K562 (cell line): ENCODE measurements around the gene KAT7. TPM values are rescaled to one million over a fixed set of nuclear protein-coding genes. Genes with fewer than 3 reads are reported as not detected.

Experiments
- ATAC-seq: fragments of 200-7000 bp; cut with Tn5 transposase; 3 replicates; pipeline ENCODE4 v1.9.1; 2020; ENCODE audit warnings: moderate library complexity
- BruUV-seq: library from RNA; stranded (reverse); fragments of 400-500 nt; replicated peaks from 2 replicates; lab custom pipeline; 2021; lab: Mats Ljungman, UMichigan
- CTCF ChIA-PET: fragments of 300-600 bp; formaldehyde crosslinking; extraction: SDS; loops from one replicate; lab custom pipeline; 2021; ENCODE audit warnings: low intra/inter-chr PET ratio; lab: Yijun Ruan, JAX
- POLR2A ChIA-PET: fragments of 300-600, 350-650 bp; sonication (Branson Sonifier 250); formaldehyde crosslinking; extraction: SDS; loops from one replicate; lab custom pipeline; 2021; ENCODE audit warnings: antibody characterized with exemption, inconsistent platforms; lab: Yijun Ruan, JAX
- DNase-seq, 4 experiments: peaks; one replicate each; pipeline versions ENCODE4 v3.0.0 to v3.0.0-alpha.2; 2011 to 2018; ENCODE audit warnings: low spot score in 3 of 4, mixed read lengths in 3 of 4; ENCODE audit errors: extremely low read depth in 1 of 4
- FAIRE-seq: peaks from 2 replicates; lab custom pipeline; 2011; peaks lifted over from hg19 to GRCh38; lab: Jason Lieb, UNC
- H2AFZ ChIP-seq: 2 replicates; pipeline ENCODE4 v1.6.0; 2011; ENCODE audit warnings: low read depth, low read length, control low read depth, inconsistent platforms
- H3K27ac ChIP-seq: fragments of 200-600 bp; 3 replicates; pipeline ENCODE4 v1.8.0; 2011; ENCODE audit warnings: low read depth, mild to moderate bottlenecking, control low read depth, inconsistent platforms, low read length, moderate library complexity, mixed read lengths; ENCODE audit errors: extremely low read depth
- H3K27me3 ChIP-seq, 2 experiments: fragments of 300-600 bp in 1 of 2; 2 replicates in 1 of 2; 3 replicates in 1 of 2; pipeline versions ENCODE4 v1.6.0 to v1.8.0; 2011; ENCODE audit warnings: inconsistent platforms in 2 of 2, low read length in 2 of 2, mild to moderate bottlenecking in 1 of 2, mixed read lengths in 1 of 2, moderate library complexity in 1 of 2; ENCODE audit not compliant: control insufficient read depth in 2 of 2, insufficient read depth in 2 of 2
- H3K36me3 ChIP-seq: fragments of 300-600 bp; 3 replicates; pipeline ENCODE4 v1.8.0; 2011; ENCODE audit warnings: mild to moderate bottlenecking, low read length, inconsistent platforms; ENCODE audit not compliant: control insufficient read depth, insufficient read depth
- H3K4me1 ChIP-seq, 2 experiments: fragments of 200-600 bp in 1 of 2; replicated peaks in 1 of 2; 2 replicates in 1 of 2; 3 replicates in 1 of 2; pipeline versions ENCODE4 v1.5.1 to v1.8.0; 2011; ENCODE audit warnings: inconsistent platforms in 2 of 2, low read length in 2 of 2, mild to moderate bottlenecking in 1 of 2, mixed read lengths in 1 of 2, moderate library complexity in 1 of 2; ENCODE audit not compliant: control insufficient read depth in 2 of 2, insufficient read depth in 2 of 2
- H3K4me2 ChIP-seq: 2 replicates; pipeline ENCODE4 v1.6.1; 2011; ENCODE audit warnings: low read length, control low read depth, inconsistent platforms, mixed read lengths; ENCODE audit not compliant: insufficient read depth
- H3K4me3 ChIP-seq: fragments of 200-600 bp; sonication (generic), shearing (Covaris generic); 2 replicates; pipeline ENCODE4 v1.5.1; 2016; ENCODE audit warnings: control low read depth, inconsistent platforms
- H3K79me2 ChIP-seq: fragments of 200-600 bp; 3 replicates; pipeline ENCODE4 v1.8.0; 2011; ENCODE audit warnings: low read length, inconsistent platforms; ENCODE audit not compliant: control insufficient read depth, insufficient read depth
- H3K9ac ChIP-seq, 2 experiments: 2 replicates each; pipeline versions ENCODE4 v1.6.0 to v1.6.1; 2011; ENCODE audit warnings: low read depth in 2 of 2, low read length in 2 of 2, control low read depth in 1 of 2, inconsistent platforms in 1 of 2, mild to moderate bottlenecking in 1 of 2, mixed read lengths in 1 of 2; ENCODE audit not compliant: insufficient read depth in 1 of 2
- H3K9me1 ChIP-seq: one replicate; pipeline ENCODE4 v1.6.0; 2011; ENCODE audit warnings: inconsistent platforms, mild to moderate bottlenecking, low read length, moderate library complexity; ENCODE audit not compliant: control insufficient read depth, insufficient read depth
- H3K9me3 ChIP-seq: replicated peaks from 2 replicates; pipeline ENCODE4 v1.5.1; 2011; ENCODE audit warnings: low read depth, low read length, inconsistent platforms; ENCODE audit not compliant: control insufficient read depth, insufficient read depth
- H4K20me1 ChIP-seq: replicated peaks from 2 replicates; pipeline ENCODE4 v1.6.1; 2011; ENCODE audit warnings: low read length, inconsistent platforms, mixed read lengths; ENCODE audit not compliant: control insufficient read depth, insufficient read depth
- GTF2F1 ChIP-seq: IDR thresholded peaks from 2 replicates; pipeline ENCODE4 v1.6.1; 2011; ENCODE audit warnings: low read depth, low read length, improper control_type of control experiment
- HLTF ChIP-seq: fragments of 450-650 bp; IDR thresholded peaks from 2 replicates; pipeline ENCODE4 v1.6.1; 2016
- HNRNPLL ChIP-seq: fragments of 200-400 bp; formaldehyde crosslinking; IDR thresholded peaks from 2 replicates; pipeline ENCODE4 v1.6.1; 2017; ENCODE audit warnings: low read length, low read depth, mild to moderate bottlenecking; ENCODE audit not compliant: poor library complexity, severe bottlenecking
- NCOA2 ChIP-seq, 2 experiments: fragments of 450-650 bp; IDR thresholded peaks; 2 replicates each; pipeline ENCODE4 v1.6.1; 2018; ENCODE audit warnings: mild to moderate bottlenecking in 2 of 2, moderate library complexity in 1 of 2; ENCODE audit not compliant: partially characterized antibody in 2 of 2
- PHF21A ChIP-seq: fragments of 450-650 bp; IDR thresholded peaks from 2 replicates; pipeline ENCODE4 v1.6.1; 2017; ENCODE audit warnings: low read depth, borderline replicate concordance
- RAD21 ChIP-seq, 2 experiments: fragments of 250-450 bp in 1 of 2; fragments of 450-650 bp in 1 of 2; sonication (Bioruptor Pico) in 1 of 2; formaldehyde crosslinking in 1 of 2; IDR thresholded peaks in 1 of 2; conservative IDR thresholded peaks in 1 of 2; 2 replicates each; pipeline versions ENCODE4 v1.4.0 to v1.8.0; 2020 to 2022; ENCODE audit warnings: mild to moderate bottlenecking in 2 of 2, moderate library complexity in 1 of 2
- RNF2 ChIP-seq: sonication (generic); IDR thresholded peaks from 2 replicates; pipeline ENCODE4 v1.6.1; 2016
- ZFP1 ChIP-seq: fragments of 450-650 bp; formaldehyde crosslinking; IDR thresholded peaks from 2 replicates; pipeline ENCODE4 v1.4.0; 2020; ENCODE audit warnings: mild to moderate bottlenecking, mixed read lengths
- ZNF408 ChIP-seq: fragments of 250-450 bp; sonication (Bioruptor Pico); IDR thresholded peaks from 2 replicates; pipeline ENCODE4 v1.4.0; 2020; ENCODE audit warnings: low read depth, mild to moderate bottlenecking, moderate library complexity
- ZNF445 ChIP-seq: fragments of 250-450 bp; sonication (Bioruptor Pico); IDR thresholded peaks from 2 replicates; pipeline ENCODE4 v1.4.0; 2020; ENCODE audit warnings: low read depth, mild to moderate bottlenecking, moderate library complexity
- WGBS: fragments of 100-300 bp; shearing (Covaris generic); methylation state at CpG from one replicate; pipeline ENCODE4 v1.1.6; 2016; ENCODE audit warnings: low coverage, mixed read lengths; ENCODE audit not compliant: insufficient coverage; ENCODE audit errors: missing lambda C conversion rate; 5-methylcytosine and 5-hydroxymethylcytosine counted together
- in situ Hi-C: fragments of 300-500 bp; cut with MboI; formaldehyde crosslinking; loops from 4 replicates; pipeline ENCODE4 v1.15.0; 2018; ENCODE audit warnings: inconsistent platforms, mixed read lengths
- intact Hi-C: fragments of 100-400 bp; cut with micrococcal nuclease; formaldehyde crosslinking; loops from 2 replicates; pipeline ENCODE4 v1.14.2; 2022
- polyA plus RNA-seq, 8 experiments: library from polyadenylated mRNA; depleted of rRNA in 4 of 8; stranded (reverse) in 5 of 8; unstranded in 3 of 8; fragments of >200 nt; fragmentation: Nextera tagmentation in 2 of 8; fragmentation: Illumina TruSeq in 1 of 8; extraction: Ambion mirVana in 2 of 8; extraction: Trizol in 1 of 8; gene quantifications; 2 replicates each; pipeline versions ENCODE4 v1.2.1 to v1.2.3, GENCODE V29; 2011 to 2014; ENCODE audit warnings: inconsistent platforms in 1 of 8, missing spikeins in 1 of 8
- total RNA-seq, 7 experiments: library from RNA; depleted of rRNA in 6 of 7; stranded (reverse); fragments of >200 nt in 6 of 7; fragmentation: Illumina TruSeq in 2 of 7; extraction: Trizol in 2 of 7; gene quantifications; 2 replicates each; pipeline versions ENCODE4 v1.2.1 to v1.2.3, GENCODE V29; 2011 to 2021; ENCODE audit warnings: low replicate concordance in 1 of 7
- TF ChIP-seq, protein P1 (sequence below): IDR thresholded peaks from 3 replicates; pipeline ENCODE4 v1.6.1; 2011; ENCODE audit warnings: borderline replicate concordance, mild to moderate bottlenecking, moderate library complexity; ENCODE audit not compliant: insufficient read length; ENCODE audit errors: extremely low read depth
- TF ChIP-seq, protein P2 (sequence below): fragments of 150-350 bp; conservative IDR thresholded peaks from 2 replicates; pipeline ENCODE4 v1.6.1; 2014; ENCODE audit warnings: low read length
- TF ChIP-seq, protein P3 (sequence below): sonication (generic); formaldehyde crosslinking; IDR thresholded peaks from 2 replicates; pipeline ENCODE4 v1.8.1; 2023; ENCODE audit warnings: mild to moderate bottlenecking, missing genetic modification reagents
- TF ChIP-seq, protein P4 (sequence below): sonication (generic); formaldehyde crosslinking; IDR thresholded peaks from 2 replicates; pipeline ENCODE4 v1.8.0; 2022; ENCODE audit warnings: missing genetic modification reagents, mild to moderate bottlenecking, moderate library complexity, borderline replicate concordance

Gene KAT7
- total and polyA plus RNA-seq, 9 of the 15 experiments (the other 6 are each of a cell fraction or from before 2014, with no cell fraction given), result 10.8 to 57.3 (median 34.8) TPM

DNA sequence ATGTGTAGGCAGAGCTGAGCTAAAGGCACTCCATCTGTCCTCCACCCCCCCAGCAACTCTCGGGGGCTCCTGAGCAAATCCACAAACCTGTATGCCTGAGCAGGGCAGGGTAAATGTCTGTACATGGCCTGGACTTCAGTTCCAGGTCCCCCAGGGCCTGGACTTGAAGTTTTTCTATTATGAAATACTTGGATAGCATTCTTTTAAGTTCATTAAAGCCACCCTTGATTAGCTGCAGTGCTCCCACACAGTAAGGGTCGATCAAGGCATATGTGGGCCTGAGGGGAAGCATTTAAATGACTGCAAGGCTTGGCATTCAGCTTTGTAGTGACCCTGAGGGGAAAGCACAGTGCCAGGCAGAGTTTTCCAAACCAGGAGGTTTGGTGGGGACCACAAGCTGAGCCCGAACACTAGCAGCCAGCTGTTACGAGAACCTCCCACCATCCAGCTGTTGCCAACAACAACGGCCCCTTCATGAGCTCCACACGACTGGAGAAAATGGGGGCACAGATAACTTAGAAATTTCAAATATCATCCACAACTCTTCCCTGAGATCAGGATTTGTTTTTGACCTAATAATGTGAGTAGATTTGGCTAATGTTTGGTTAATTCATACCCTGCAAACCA, 31.2 kb upstream of the KAT7 start:
- BruUV-seq, result no TSS peak
- Histone ChIP-seq H3K4me2 (no peak overlapping the region), H3K4me1 (peaks cover 28 to 63% of the 10 kb centered on the region in 2 experiments), H3K27ac (no peak overlapping the region), H3K9ac (no peak overlapping the region; a peak in 1 of 4 replicates), H3K36me3 (peaks cover 71% of the 10 kb centered on the region), H3K4me3 (no peak overlapping the region), H3K9me3 (no peaks in the 10 kb centered on the region), H3K27me3 (no peaks in the 10 kb centered on the region), H3K9me1 (peaks cover 12% of the 10 kb centered on the region), H4K20me1 (peaks cover 27% of the 10 kb centered on the region), H2AFZ (no peak overlapping the region), H3K79me2 (peaks cover 96% of the 10 kb centered on the region)
- no peak for DNase-seq
- FAIRE-seq, result no peak
- ChIA-PET POLR2A (interaction anchor here (0.6 to 1.5 kb wide), 4 partner anchors 10 to 58 kb away, joined by 3 to 13 read pairs (median 4); no protein-coding TSS in a partner anchor), CTCF (no interaction called here)
- no peak for ATAC-seq
- 80% methylated on average over 6 of the region's 6 CpGs for WGBS
- intact Hi-C loops (no loop called here), in situ Hi-C loops (no loop called here)
- TF ChIP-seq, protein P1, sequence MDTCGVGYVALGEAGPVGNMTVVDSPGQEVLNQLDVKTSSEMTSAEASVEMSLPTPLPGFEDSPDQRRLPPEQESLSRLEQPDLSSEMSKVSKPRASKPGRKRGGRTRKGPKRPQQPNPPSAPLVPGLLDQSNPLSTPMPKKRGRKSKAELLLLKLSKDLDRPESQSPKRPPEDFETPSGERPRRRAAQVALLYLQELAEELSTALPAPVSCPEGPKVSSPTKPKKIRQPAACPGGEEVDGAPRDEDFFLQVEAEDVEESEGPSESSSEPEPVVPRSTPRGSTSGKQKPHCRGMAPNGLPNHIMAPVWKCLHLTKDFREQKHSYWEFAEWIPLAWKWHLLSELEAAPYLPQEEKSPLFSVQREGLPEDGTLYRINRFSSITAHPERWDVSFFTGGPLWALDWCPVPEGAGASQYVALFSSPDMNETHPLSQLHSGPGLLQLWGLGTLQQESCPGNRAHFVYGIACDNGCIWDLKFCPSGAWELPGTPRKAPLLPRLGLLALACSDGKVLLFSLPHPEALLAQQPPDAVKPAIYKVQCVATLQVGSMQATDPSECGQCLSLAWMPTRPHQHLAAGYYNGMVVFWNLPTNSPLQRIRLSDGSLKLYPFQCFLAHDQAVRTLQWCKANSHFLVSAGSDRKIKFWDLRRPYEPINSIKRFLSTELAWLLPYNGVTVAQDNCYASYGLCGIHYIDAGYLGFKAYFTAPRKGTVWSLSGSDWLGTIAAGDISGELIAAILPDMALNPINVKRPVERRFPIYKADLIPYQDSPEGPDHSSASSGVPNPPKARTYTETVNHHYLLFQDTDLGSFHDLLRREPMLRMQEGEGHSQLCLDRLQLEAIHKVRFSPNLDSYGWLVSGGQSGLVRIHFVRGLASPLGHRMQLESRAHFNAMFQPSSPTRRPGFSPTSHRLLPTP, result no peak
- no peak for TF ChIP-seq ZFP1 (CRISPR knock-in tag)
- TF ChIP-seq, protein P2, sequence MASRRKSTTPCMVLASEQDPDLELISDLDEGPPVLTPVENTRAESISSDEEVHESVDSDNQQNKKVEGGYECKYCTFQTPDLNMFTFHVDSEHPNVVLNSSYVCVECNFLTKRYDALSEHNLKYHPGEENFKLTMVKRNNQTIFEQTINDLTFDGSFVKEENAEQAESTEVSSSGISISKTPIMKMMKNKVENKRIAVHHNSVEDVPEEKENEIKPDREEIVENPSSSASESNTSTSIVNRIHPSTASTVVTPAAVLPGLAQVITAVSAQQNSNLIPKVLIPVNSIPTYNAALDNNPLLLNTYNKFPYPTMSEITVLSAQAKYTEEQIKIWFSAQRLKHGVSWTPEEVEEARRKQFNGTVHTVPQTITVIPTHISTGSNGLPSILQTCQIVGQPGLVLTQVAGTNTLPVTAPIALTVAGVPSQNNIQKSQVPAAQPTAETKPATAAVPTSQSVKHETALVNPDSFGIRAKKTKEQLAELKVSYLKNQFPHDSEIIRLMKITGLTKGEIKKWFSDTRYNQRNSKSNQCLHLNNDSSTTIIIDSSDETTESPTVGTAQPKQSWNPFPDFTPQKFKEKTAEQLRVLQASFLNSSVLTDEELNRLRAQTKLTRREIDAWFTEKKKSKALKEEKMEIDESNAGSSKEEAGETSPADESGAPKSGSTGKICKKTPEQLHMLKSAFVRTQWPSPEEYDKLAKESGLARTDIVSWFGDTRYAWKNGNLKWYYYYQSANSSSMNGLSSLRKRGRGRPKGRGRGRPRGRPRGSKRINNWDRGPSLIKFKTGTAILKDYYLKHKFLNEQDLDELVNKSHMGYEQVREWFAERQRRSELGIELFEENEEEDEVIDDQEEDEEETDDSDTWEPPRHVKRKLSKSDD, result no peak
- TF ChIP-seq PHF21A, result no peak
- TF ChIP-seq, protein P3, sequence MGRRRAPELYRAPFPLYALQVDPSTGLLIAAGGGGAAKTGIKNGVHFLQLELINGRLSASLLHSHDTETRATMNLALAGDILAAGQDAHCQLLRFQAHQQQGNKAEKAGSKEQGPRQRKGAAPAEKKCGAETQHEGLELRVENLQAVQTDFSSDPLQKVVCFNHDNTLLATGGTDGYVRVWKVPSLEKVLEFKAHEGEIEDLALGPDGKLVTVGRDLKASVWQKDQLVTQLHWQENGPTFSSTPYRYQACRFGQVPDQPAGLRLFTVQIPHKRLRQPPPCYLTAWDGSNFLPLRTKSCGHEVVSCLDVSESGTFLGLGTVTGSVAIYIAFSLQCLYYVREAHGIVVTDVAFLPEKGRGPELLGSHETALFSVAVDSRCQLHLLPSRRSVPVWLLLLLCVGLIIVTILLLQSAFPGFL (CRISPR knock-in tag), result no peak
- TF ChIP-seq RNF2, result no peak
- TF ChIP-seq NCOA2 (IDR thresholded peaks at IDR 0.05; ENCODE audit: partially characterized antibody in 2 of 2), result no peak
- TF ChIP-seq RAD21 (CRISPR knock-in tag; conservative IDR thresholded peaks at IDR 0.05 in 1 of 2, IDR thresholded peaks at IDR 0.05 in 1 of 2), result no peak
- TF ChIP-seq ZNF408 (CRISPR knock-in tag), result no peak
- TF ChIP-seq HNRNPLL, result no peak
- no peak for TF ChIP-seq ZNF445
- TF ChIP-seq, protein P4, sequence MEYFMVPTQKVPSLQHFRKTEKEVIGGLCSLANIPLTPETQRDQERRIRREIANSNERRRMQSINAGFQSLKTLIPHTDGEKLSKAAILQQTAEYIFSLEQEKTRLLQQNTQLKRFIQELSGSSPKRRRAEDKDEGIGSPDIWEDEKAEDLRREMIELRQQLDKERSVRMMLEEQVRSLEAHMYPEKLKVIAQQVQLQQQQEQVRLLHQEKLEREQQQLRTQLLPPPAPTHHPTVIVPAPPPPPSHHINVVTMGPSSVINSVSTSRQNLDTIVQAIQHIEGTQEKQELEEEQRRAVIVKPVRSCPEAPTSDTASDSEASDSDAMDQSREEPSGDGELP (CRISPR knock-in tag), result no peak
- TF ChIP-seq GTF2F1, result no peak
- no peak for TF ChIP-seq HLTF
